ENCODE data around the gene HEMGN.

GRCh38 chr9:97941323-97941722, 3.4 kb upstream of the HEMGN start:
- TF ChIP-seq POLR2AphosphoS5 (IDR thresholded peaks at IDR 0.05; ENCODE audit: low read depth) = no peak
- no peak for TF ChIP-seq CTCF (IDR thresholded peaks at IDR 0.05; ENCODE audit: insufficient read depth, low read length)
- TF ChIP-seq REST (IDR thresholded peaks at IDR 0.05; ENCODE audit: insufficient replicate concordance, low read depth) = no peak
- TF ChIP-seq GABPA (IDR thresholded peaks at IDR 0.05; ENCODE audit: low read depth) = no peak
